ENCODE measurements around the gene XPC. TPM values are rescaled to one million over a fixed set of nuclear protein-coding genes. Genes with fewer than 3 reads are reported as not detected.

The XPC gene
- total and polyA plus RNA-seq, 2 donors (not counting 3 experiments of a cell fraction or from before 2014, with no cell fraction given), result 11.9 to 36.8 TPM

DNA sequence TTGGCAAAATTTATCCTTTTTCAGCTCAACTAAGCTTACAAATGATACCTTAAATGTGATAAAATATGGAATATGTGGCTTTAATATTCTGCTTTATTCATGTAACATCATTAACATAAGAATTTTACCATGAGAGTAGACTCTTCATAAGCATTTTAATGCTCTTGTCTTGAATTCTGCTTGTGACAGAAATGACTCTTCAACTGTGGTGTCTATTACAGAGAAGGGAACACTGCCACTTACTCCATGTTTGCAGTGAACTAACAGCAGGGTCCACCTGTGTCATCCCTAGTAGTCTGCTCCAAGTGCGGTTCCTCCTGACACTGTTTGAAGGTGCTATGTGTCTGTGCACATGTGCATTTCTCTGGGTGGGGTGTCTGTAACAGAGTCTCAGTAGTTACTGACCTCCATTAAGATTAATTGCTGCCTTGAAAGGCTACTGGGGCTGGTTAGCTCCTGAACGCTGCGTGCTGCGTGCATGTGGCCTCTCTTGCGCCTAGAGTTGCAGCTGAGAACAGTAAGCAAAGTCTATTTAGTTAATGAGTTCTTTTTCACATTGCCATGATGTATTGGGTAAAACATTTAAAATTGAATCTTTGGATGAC lies 8.6 kb upstream of the XPC start:
- Histone ChIP-seq H2AFZ (ENCODE audit: low read depth, low read length) (no peak overlapping the region), H3K27ac (ENCODE audit: insufficient read depth, low read depth, low read length) (no peak overlapping the region), H3K9ac (replicated peaks; ENCODE audit: extremely low read depth, insufficient read depth, low read length) (no peak overlapping the region), H3K4me2 (ENCODE audit: insufficient read depth, low read length) (no peak overlapping the region), H3K4me1 (ENCODE audit: control insufficient read depth, extremely low read depth, insufficient read depth, low read length) (no peaks in the 10 kb centered on the region), H3K79me2 (ENCODE audit: control insufficient read depth, insufficient read depth, low read length) (peaks cover 19% of the 10 kb centered on the region), H3K4me3 (replicated peaks in 1 of 3; ENCODE audit: insufficient read depth in 1 of 3, low read depth in 1 of 3, low read length in 3 of 3) (no peak overlapping the region), H3K27me3 (ENCODE audit: control insufficient read depth in 2 of 2, insufficient read depth in 2 of 2, low read length in 2 of 2) (no peaks in the 10 kb centered on the region), H3K9me1 (replicated peaks; ENCODE audit: control insufficient read depth, extremely low read depth, insufficient read depth, low read length) (no peaks in the 10 kb centered on the region), H3K36me3 (ENCODE audit: control insufficient read depth in 2 of 2, extremely low read depth in 1 of 2, insufficient read depth in 2 of 2, low read length in 2 of 2) (peaks cover 3 to 7% of the 10 kb centered on the region in 2 experiments), H4K20me1 (replicated peaks; ENCODE audit: control insufficient read depth, extremely low read depth, insufficient read depth, low read length) (no peaks in the 10 kb centered on the region), H3K9me3 (replicated peaks; ENCODE audit: control insufficient read depth, insufficient read depth, low read length) (no peaks in the 10 kb centered on the region)
- DNase-seq (ENCODE audit: low read depth, low spot score) (no peak), FAIRE-seq (no peak)
- CTCF ChIA-PET, result interaction anchor here (1.4 kb wide), 1 partner anchor 17 kb away, joined by 6 read pairs; no protein-coding TSS in a partner anchor
- TF ChIP-seq GATA2 (IDR thresholded peaks at IDR 0.05; ENCODE audit: insufficient read depth, insufficient read length, low read depth, low read length) (no peak), MAX (IDR thresholded peaks at IDR 0.05; ENCODE audit: insufficient read depth, insufficient read length) (no peak), FOS (IDR thresholded peaks at IDR 0.05; ENCODE audit: borderline replicate concordance, insufficient read depth, low read length) (no peak), POLR2A (IDR thresholded peaks at IDR 0.05; ENCODE audit: low read depth, low read length) (no peak), EZH2 (IDR thresholded peaks at IDR 0.05; ENCODE audit: borderline replicate concordance, low read depth, low read length, severe bottlenecking) (no peak), JUN (IDR thresholded peaks at IDR 0.05; ENCODE audit: borderline replicate concordance, insufficient read depth, insufficient read length, low read depth) (no peak), MYC (IDR thresholded peaks at IDR 0.05; ENCODE audit: low read depth, low read length) (no peak)
- TF ChIP-seq, protein P1, sequence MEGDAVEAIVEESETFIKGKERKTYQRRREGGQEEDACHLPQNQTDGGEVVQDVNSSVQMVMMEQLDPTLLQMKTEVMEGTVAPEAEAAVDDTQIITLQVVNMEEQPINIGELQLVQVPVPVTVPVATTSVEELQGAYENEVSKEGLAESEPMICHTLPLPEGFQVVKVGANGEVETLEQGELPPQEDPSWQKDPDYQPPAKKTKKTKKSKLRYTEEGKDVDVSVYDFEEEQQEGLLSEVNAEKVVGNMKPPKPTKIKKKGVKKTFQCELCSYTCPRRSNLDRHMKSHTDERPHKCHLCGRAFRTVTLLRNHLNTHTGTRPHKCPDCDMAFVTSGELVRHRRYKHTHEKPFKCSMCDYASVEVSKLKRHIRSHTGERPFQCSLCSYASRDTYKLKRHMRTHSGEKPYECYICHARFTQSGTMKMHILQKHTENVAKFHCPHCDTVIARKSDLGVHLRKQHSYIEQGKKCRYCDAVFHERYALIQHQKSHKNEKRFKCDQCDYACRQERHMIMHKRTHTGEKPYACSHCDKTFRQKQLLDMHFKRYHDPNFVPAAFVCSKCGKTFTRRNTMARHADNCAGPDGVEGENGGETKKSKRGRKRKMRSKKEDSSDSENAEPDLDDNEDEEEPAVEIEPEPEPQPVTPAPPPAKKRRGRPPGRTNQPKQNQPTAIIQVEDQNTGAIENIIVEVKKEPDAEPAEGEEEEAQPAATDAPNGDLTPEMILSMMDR (IDR thresholded peaks at IDR 0.05; ENCODE audit: extremely low read depth in 1 of 2, insufficient read depth in 1 of 2, low read depth in 1 of 2, low read length in 2 of 2), result no peak
- POLR2A ChIA-PET, result no interaction called here
- dilution Hi-C loops (cut with MboI; ENCODE audit: extremely low pct_ligation_motif_present, low sequenced_read_pairs) (no loop called here), intact Hi-C loops (cut with micrococcal nuclease) (no loop called here)
- BruUV-seq (replicated peaks), result no TSS peak

All from endothelial cell of umbilical vein (primary cell).